ENCODE results near the gene DNAH3.

DNA sequence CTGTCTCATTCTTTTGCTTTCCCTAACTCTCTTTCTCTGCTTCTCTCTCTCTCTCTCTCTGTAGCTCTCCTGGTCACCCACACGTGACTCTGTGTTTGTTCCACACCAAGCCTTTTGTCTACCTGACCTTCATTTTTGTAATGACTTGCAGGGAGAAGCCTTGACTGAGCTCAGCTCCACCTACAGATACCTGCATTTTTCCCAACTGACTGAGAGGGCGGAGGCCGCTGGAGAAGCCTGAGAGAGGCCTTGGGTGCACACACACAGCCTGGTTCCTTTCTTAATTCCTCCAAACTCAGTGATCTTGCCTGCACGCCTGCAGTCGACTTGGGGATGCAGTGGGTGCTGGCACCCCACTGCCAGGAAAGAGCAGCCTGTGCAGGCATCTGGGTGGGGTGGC, 181.3 kb downstream of the DNAH3 start:
- TF ChIP-seq POLR2A (IDR thresholded peaks at IDR 0.05; ENCODE audit: low read length) (no peak), CBX2 (IDR thresholded peaks at IDR 0.05; ENCODE audit: borderline replicate concordance, low read depth) (no peak), EP300 (IDR thresholded peaks at IDR 0.05) (no peak), SMC3 (IDR thresholded peaks at IDR 0.05) (no peak), HDAC2 (IDR thresholded peaks at IDR 0.05) (no peak), ESRRA (IDR thresholded peaks at IDR 0.05; ENCODE audit: borderline replicate concordance, low read length) (no peak), RAD21 (conservative IDR thresholded peaks at IDR 0.05 in 1 of 2, IDR thresholded peaks at IDR 0.05 in 1 of 2) (no peak), KDM1A (IDR thresholded peaks at IDR 0.05; ENCODE audit: low read depth) (no peak), BHLHE40 (IDR thresholded peaks at IDR 0.05; ENCODE audit: low read depth, low read length) (no peak)
- TF ChIP-seq, protein P1, sequence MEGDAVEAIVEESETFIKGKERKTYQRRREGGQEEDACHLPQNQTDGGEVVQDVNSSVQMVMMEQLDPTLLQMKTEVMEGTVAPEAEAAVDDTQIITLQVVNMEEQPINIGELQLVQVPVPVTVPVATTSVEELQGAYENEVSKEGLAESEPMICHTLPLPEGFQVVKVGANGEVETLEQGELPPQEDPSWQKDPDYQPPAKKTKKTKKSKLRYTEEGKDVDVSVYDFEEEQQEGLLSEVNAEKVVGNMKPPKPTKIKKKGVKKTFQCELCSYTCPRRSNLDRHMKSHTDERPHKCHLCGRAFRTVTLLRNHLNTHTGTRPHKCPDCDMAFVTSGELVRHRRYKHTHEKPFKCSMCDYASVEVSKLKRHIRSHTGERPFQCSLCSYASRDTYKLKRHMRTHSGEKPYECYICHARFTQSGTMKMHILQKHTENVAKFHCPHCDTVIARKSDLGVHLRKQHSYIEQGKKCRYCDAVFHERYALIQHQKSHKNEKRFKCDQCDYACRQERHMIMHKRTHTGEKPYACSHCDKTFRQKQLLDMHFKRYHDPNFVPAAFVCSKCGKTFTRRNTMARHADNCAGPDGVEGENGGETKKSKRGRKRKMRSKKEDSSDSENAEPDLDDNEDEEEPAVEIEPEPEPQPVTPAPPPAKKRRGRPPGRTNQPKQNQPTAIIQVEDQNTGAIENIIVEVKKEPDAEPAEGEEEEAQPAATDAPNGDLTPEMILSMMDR (IDR thresholded peaks at IDR 0.05) = no peak
- TF ChIP-seq, protein P2, sequence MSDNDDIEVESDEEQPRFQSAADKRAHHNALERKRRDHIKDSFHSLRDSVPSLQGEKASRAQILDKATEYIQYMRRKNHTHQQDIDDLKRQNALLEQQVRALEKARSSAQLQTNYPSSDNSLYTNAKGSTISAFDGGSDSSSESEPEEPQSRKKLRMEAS (IDR thresholded peaks at IDR 0.05) = no peak
